ENCODE results near the gene ARF1.

ARF1 gene

DNA sequence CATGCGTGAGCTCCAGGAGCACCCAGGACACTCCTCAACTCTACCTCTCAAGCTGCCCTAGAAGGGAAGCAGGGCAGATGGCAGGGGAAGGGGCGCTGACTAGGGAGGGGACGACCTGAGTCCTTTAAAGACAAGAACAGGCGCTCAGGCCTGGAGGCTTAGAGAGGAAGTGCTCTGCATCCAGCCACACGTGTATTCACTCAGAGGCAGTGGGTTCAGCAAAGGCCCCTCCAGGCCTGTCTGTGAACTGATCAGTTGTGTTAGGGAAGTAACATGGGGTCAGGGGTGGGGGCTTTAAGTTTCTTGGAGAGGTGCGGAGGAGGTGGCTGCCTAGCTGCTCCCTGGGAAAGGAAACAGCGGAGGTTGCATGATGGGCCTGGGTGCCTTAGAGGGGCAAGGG lies 37.1 kb upstream of the ARF1 start:
- TF ChIP-seq, protein P1, sequence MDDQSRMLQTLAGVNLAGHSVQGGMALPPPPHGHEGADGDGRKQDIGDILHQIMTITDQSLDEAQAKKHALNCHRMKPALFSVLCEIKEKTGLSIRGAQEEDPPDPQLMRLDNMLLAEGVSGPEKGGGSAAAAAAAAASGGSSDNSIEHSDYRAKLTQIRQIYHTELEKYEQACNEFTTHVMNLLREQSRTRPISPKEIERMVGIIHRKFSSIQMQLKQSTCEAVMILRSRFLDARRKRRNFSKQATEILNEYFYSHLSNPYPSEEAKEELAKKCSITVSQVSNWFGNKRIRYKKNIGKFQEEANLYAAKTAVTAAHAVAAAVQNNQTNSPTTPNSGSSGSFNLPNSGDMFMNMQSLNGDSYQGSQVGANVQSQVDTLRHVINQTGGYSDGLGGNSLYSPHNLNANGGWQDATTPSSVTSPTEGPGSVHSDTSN (CRISPR knock-in tag; IDR thresholded peaks at IDR 0.05), result no peak
- TF ChIP-seq ZNF707 (tag by site-specific recombination; IDR thresholded peaks at IDR 0.05) (no peak), ZEB2 (tag by site-specific recombination; IDR thresholded peaks at IDR 0.05) (no peak), GLI2 (tag by site-specific recombination; IDR thresholded peaks at IDR 0.05; ENCODE audit: borderline replicate concordance, low read depth) (no peak), ZNF174 (tag by site-specific recombination; IDR thresholded peaks at IDR 0.05) (no peak), ZNF621 (tag by site-specific recombination; IDR thresholded peaks at IDR 0.05) (no peak), ZBTB17 (tag by site-specific recombination; IDR thresholded peaks at IDR 0.05) (no peak), ZNF114 (tag by site-specific recombination; IDR thresholded peaks at IDR 0.05) (no peak), SALL2 (tag by site-specific recombination; IDR thresholded peaks at IDR 0.05; ENCODE audit: borderline replicate concordance) (no peak), KLF10 (tag by site-specific recombination; IDR thresholded peaks at IDR 0.05) (no peak), ZNF155 (tag by site-specific recombination; IDR thresholded peaks at IDR 0.05) (no peak), ZBTB7A (tag by site-specific recombination; IDR thresholded peaks at IDR 0.05; ENCODE audit: low read depth) (no peak), ZNF600 (tag by site-specific recombination; IDR thresholded peaks at IDR 0.05) (no peak)
- TF ChIP-seq, protein P2, sequence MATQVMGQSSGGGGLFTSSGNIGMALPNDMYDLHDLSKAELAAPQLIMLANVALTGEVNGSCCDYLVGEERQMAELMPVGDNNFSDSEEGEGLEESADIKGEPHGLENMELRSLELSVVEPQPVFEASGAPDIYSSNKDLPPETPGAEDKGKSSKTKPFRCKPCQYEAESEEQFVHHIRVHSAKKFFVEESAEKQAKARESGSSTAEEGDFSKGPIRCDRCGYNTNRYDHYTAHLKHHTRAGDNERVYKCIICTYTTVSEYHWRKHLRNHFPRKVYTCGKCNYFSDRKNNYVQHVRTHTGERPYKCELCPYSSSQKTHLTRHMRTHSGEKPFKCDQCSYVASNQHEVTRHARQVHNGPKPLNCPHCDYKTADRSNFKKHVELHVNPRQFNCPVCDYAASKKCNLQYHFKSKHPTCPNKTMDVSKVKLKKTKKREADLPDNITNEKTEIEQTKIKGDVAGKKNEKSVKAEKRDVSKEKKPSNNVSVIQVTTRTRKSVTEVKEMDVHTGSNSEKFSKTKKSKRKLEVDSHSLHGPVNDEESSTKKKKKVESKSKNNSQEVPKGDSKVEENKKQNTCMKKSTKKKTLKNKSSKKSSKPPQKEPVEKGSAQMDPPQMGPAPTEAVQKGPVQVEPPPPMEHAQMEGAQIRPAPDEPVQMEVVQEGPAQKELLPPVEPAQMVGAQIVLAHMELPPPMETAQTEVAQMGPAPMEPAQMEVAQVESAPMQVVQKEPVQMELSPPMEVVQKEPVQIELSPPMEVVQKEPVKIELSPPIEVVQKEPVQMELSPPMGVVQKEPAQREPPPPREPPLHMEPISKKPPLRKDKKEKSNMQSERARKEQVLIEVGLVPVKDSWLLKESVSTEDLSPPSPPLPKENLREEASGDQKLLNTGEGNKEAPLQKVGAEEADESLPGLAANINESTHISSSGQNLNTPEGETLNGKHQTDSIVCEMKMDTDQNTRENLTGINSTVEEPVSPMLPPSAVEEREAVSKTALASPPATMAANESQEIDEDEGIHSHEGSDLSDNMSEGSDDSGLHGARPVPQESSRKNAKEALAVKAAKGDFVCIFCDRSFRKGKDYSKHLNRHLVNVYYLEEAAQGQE (tag by site-specific recombination; IDR thresholded peaks at IDR 0.05), result no peak
- TF ChIP-seq, protein P3, sequence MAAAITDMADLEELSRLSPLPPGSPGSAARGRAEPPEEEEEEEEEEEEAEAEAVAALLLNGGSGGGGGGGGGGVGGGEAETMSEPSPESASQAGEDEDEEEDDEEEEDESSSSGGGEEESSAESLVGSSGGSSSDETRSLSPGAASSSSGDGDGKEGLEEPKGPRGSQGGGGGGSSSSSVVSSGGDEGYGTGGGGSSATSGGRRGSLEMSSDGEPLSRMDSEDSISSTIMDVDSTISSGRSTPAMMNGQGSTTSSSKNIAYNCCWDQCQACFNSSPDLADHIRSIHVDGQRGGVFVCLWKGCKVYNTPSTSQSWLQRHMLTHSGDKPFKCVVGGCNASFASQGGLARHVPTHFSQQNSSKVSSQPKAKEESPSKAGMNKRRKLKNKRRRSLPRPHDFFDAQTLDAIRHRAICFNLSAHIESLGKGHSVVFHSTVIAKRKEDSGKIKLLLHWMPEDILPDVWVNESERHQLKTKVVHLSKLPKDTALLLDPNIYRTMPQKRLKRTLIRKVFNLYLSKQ (tag by site-specific recombination; IDR thresholded peaks at IDR 0.05; ENCODE audit: borderline replicate concordance), result no peak
- TF ChIP-seq, protein P4, sequence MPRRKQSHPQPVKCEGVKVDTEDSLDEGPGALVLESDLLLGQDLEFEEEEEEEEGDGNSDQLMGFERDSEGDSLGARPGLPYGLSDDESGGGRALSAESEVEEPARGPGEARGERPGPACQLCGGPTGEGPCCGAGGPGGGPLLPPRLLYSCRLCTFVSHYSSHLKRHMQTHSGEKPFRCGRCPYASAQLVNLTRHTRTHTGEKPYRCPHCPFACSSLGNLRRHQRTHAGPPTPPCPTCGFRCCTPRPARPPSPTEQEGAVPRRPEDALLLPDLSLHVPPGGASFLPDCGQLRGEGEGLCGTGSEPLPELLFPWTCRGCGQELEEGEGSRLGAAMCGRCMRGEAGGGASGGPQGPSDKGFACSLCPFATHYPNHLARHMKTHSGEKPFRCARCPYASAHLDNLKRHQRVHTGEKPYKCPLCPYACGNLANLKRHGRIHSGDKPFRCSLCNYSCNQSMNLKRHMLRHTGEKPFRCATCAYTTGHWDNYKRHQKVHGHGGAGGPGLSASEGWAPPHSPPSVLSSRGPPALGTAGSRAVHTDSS (tag by site-specific recombination; IDR thresholded peaks at IDR 0.05), result no peak
- POLR2A ChIA-PET, result no interaction called here
- no peaks in the 10 kb centered on the region for H3K4me1 ChIP-seq (ENCODE audit: control insufficient read depth, insufficient read depth, low read length)
- H3K9me3 ChIP-seq (ENCODE audit: control insufficient read depth, insufficient read depth, low read depth, low read length), result no peaks in the 10 kb centered on the region
- H3K4me3 ChIP-seq (ENCODE audit: low read depth, low read length), result no peak overlapping the region
- CTCF ChIA-PET, result no interaction called here
- H3K27ac ChIP-seq (ENCODE audit: extremely low read depth, low read depth, low read length), result no peak overlapping the region
- no peaks in the 10 kb centered on the region for H3K36me3 ChIP-seq (ENCODE audit: control insufficient read depth in 2 of 2, insufficient read depth in 1 of 2, low read length in 2 of 2)

DNA sequence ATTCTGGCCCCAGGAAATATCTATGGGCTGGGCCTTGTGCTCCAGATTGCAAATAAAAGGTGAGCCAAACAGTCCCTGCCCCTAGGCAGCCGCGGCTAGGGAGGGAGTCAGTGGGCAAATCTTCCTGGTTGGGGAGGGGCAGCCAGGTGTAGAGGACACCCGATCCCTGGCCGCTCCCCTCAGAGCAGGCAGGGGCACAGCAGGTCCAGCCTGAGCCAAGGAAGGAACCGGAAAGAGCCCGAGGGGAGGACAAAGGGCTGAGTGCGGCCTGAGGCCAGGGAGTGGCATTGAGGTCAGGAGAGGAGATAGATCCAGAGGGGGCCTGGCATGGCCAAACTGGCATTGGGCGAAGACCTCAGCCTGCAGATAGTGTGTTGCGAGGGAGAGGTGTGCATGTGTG lies 36.6 kb upstream of the ARF1 start:
- no peaks in the 10 kb centered on the region for H3K36me3 ChIP-seq (ENCODE audit: control insufficient read depth in 2 of 2, insufficient read depth in 1 of 2, low read length in 2 of 2)
- H3K4me1 ChIP-seq (ENCODE audit: control insufficient read depth, insufficient read depth, low read length), result no peaks in the 10 kb centered on the region
- no peaks in the 10 kb centered on the region for H3K9me3 ChIP-seq (ENCODE audit: control insufficient read depth, insufficient read depth, low read depth, low read length)
- TF ChIP-seq, protein P5, sequence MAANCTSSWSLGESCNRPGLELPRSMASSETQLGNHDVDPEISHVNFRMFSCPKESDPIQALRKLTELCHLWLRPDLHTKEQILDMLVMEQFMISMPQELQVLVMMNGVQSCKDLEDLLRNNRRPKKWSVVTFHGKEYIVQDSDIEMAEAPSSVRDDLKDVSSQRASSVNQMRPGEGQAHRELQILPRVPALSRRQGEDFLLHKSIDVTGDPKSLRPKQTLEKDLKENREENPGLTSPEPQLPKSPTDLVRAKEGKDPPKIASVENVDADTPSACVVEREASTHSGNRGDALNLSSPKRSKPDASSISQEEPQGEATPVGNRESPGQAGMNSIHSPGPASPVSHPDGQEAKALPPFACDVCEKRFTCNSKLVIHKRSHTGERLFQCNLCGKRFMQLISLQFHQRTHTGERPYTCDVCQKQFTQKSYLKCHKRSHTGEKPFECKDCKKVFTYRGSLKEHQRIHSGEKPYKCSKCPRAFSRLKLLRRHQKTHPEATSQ (tag by site-specific recombination; IDR thresholded peaks at IDR 0.05), result no peak
- TF ChIP-seq ZNF701 (tag by site-specific recombination; IDR thresholded peaks at IDR 0.05) (no peak), ZNF335 (tag by site-specific recombination; conservative IDR thresholded peaks at IDR 0.05) (no peak)
- no peak overlapping the region for H3K27ac ChIP-seq (ENCODE audit: extremely low read depth, low read depth, low read length)
- H3K4me3 ChIP-seq (ENCODE audit: low read depth, low read length), result no peak overlapping the region
- ChIA-PET POLR2A (no interaction called here), CTCF (no interaction called here)

Data from HEK293 (cell line).